ENCODE measurements around the gene HK3. TPM values are rescaled to one million over a fixed set of nuclear protein-coding genes. Genes with fewer than 3 reads are reported as not detected.

The HK3 gene
- total RNA-seq, 1 donor: 3.5 TPM

GRCh38 chr5:176884571-176884890, 14.6 kb downstream of the HK3 start:
- DNase-seq (ENCODE audit: low read depth in 2 of 3, low spot score in 2 of 3): no peak

GRCh38 chr5:176883700-176884570, 15.2 kb downstream of the HK3 start:
- DNase-seq (ENCODE audit: low read depth in 2 of 3, low spot score in 2 of 3): no peak

GRCh38 chr5:176882567-176882903, 16.6 kb downstream of the HK3 start:
- no peak for DNase-seq (ENCODE audit: low read depth in 2 of 3, low spot score in 2 of 3)

GRCh38 chr5:176881816-176882566, 17.2 kb downstream of the HK3 start:
- no peak for DNase-seq (ENCODE audit: low read depth in 2 of 3, low spot score in 2 of 3)

GRCh38 chr5:176881021-176881749, 18.0 kb downstream of the HK3 start:
- no peak for DNase-seq (ENCODE audit: low read depth in 2 of 3, low spot score in 2 of 3)

- DNase-seq (ENCODE audit: low read depth in 2 of 3, low spot score in 2 of 3): no peak
These were observed 18.7 kb downstream of the HK3 start for GRCh38 chr5:176880366-176881020.

- DNase-seq (ENCODE audit: low read depth in 2 of 3, low spot score in 2 of 3): no peak
These were observed 19.3 kb downstream of the HK3 start for GRCh38 chr5:176879663-176880361.

GRCh38 chr5:176878906-176879662, 20.1 kb downstream of the HK3 start:
- DNase-seq (ENCODE audit: low read depth in 2 of 3, low spot score in 2 of 3): no peak

GRCh38 chr5:176878463-176878862, 20.7 kb downstream of the HK3 start:
- no peak for DNase-seq (ENCODE audit: low read depth in 2 of 3, low spot score in 2 of 3)

- DNase-seq (ENCODE audit: low read depth in 2 of 3, low spot score in 2 of 3): no peak
These were observed 21.3 kb downstream of the HK3 start for GRCh38 chr5:176877793-176878331.

- no peak for DNase-seq (ENCODE audit: low read depth in 2 of 3, low spot score in 2 of 3)
These were observed 22.4 kb downstream of the HK3 start for GRCh38 chr5:176876506-176877431.

GRCh38 chr5:176875783-176876505, 23.2 kb downstream of the HK3 start:
- DNase-seq (ENCODE audit: low read depth in 2 of 3, low spot score in 2 of 3): peak in 2 of 3 donors; percentile 39 to 63

GRCh38 chr5:176875014-176875550, 24.1 kb downstream of the HK3 start:
- DNase-seq (ENCODE audit: low read depth in 2 of 3, low spot score in 2 of 3): no peak

GRCh38 chr5:176874198-176874780, 24.9 kb downstream of the HK3 start:
- DNase-seq (ENCODE audit: low read depth in 2 of 3, low spot score in 2 of 3): no peak

- DNase-seq (ENCODE audit: low read depth in 2 of 3, low spot score in 2 of 3): no peak
These were observed 25.5 kb downstream of the HK3 start for GRCh38 chr5:176873541-176874172.

- peak in 1 of 3 donors; percentile 5 for DNase-seq (ENCODE audit: low read depth in 2 of 3, low spot score in 2 of 3)
These were observed 26.1 kb downstream of the HK3 start for GRCh38 chr5:176873011-176873410.
